Panc1 (cell line): ENCODE measurements around the gene NR2C2. TPM values are rescaled to one million over a fixed set of nuclear protein-coding genes. Genes with fewer than 3 reads are reported as not detected.
A peak's percentile ranks its signal among the peaks of the same experiment; 100 is the strongest.

Experiments
- ATAC-seq: fragments of 200-7000 bp; cut with Tn5 transposase; 2 replicates; pipeline ENCODE4 v1.9.1; 2020; ENCODE audit warnings: mild to moderate bottlenecking, moderate library complexity
- BruUV-seq: library from RNA; stranded (reverse); fragments of 400-500 nt; replicated peaks from 2 replicates; lab custom pipeline; 2021; lab: Mats Ljungman, UMichigan
- CTCF ChIA-PET: fragments of 300-600 bp; sonication (Branson Sonifier 250); formaldehyde crosslinking; loops from one replicate; lab custom pipeline; 2022; ENCODE audit warnings: antibody characterized with exemption; lab: Charles Lee
- POLR2A ChIA-PET: fragments of 300-600 bp; sonication (Branson Sonifier 250); formaldehyde crosslinking; loops from one replicate; lab custom pipeline; 2022; ENCODE audit warnings: antibody characterized with exemption; lab: Charles Lee
- DNase-seq: peaks from one replicate; pipeline ENCODE4 v3.0.0-alpha.2; 2010; ENCODE audit warnings: low read depth, low spot score
- H3K27ac ChIP-seq: 2 replicates; pipeline ENCODE4 v1.5.1; 2011; ENCODE audit warnings: mild to moderate bottlenecking, low read length, inconsistent platforms
- H3K27me3 ChIP-seq: fragments of 200-500 bp; sonication (Bioruptor generic); 2 replicates; pipeline ENCODE4 v1.6.0; 2014; ENCODE audit warnings: low read length, inconsistent platforms; ENCODE audit not compliant: control insufficient read depth, insufficient read depth
- H3K36me3 ChIP-seq: fragments of 200-500 bp; sonication (Bioruptor generic); 2 replicates; pipeline ENCODE4 v1.5.1; 2014; ENCODE audit warnings: inconsistent platforms, mild to moderate bottlenecking, low read length, moderate library complexity; ENCODE audit not compliant: control insufficient read depth, insufficient read depth
- H3K4me1 ChIP-seq: 2 replicates; pipeline ENCODE4 v1.5.1; 2011; ENCODE audit warnings: inconsistent platforms, mild to moderate bottlenecking, low read length, moderate library complexity; ENCODE audit not compliant: control insufficient read depth, insufficient read depth
- H3K4me3 ChIP-seq, 2 experiments: 2 replicates each; pipeline ENCODE4 v1.5.1; 2011 to 2012; ENCODE audit warnings: low read depth in 2 of 2, low read length in 2 of 2, mild to moderate bottlenecking in 2 of 2, inconsistent platforms in 1 of 2, moderate library complexity in 1 of 2
- H3K9me3 ChIP-seq: fragments of 200-500 bp; sonication (Bioruptor generic); 2 replicates; pipeline ENCODE4 v1.5.1; 2014; ENCODE audit warnings: low read depth, mild to moderate bottlenecking, inconsistent platforms, low read length, moderate library complexity; ENCODE audit not compliant: control insufficient read depth, insufficient read depth
- CTCF ChIP-seq: fragments of 450-650 bp; IDR thresholded peaks from 2 replicates; pipeline ENCODE4 v1.5.1; 2017; ENCODE audit warnings: mild to moderate bottlenecking
- POLR2AphosphoS5 ChIP-seq: IDR thresholded peaks from 2 replicates; pipeline ENCODE4 v1.6.1; 2012; ENCODE audit warnings: mild to moderate bottlenecking, low read depth, low read length, moderate library complexity
- REST ChIP-seq, 2 experiments: IDR thresholded peaks; 2 replicates each; pipeline ENCODE4 v1.6.1; 2011 to 2012; ENCODE audit warnings: low read depth in 2 of 2, control low read depth in 1 of 2, low read length in 1 of 2, mild to moderate bottlenecking in 1 of 2, moderate library complexity in 1 of 2; ENCODE audit not compliant: insufficient read depth in 1 of 2
- SIN3A ChIP-seq: IDR thresholded peaks from 2 replicates; pipeline ENCODE4 v1.6.1; 2012; ENCODE audit warnings: low read depth, mild to moderate bottlenecking, low read length, moderate library complexity, borderline replicate concordance; ENCODE audit not compliant: insufficient read depth
- TCF7L2 ChIP-seq: IDR thresholded peaks from 2 replicates; pipeline ENCODE4 v1.6.1; 2011; ENCODE audit warnings: mild to moderate bottlenecking, low read depth, low read length, inconsistent platforms
- in situ Hi-C: cut with HindIII; loops from 2 replicates; pipeline ENCODE4 v1.10.0; 2016; ENCODE audit warnings: low sequenced_read_pairs, low pct_unique_long_range_greater_than_20kb
- intact Hi-C: fragments of 100-400 bp; cut with micrococcal nuclease; formaldehyde crosslinking; loops from one replicate; pipeline ENCODE4 v1.10.0; 2022; ENCODE audit not compliant: unreplicated experiment
- total RNA-seq: library from RNA; stranded (reverse); gene quantifications from one replicate; pipeline ENCODE4 v1.2.1, GENCODE V29; 2021; ENCODE audit not compliant: unreplicated experiment

The NR2C2 gene
- total RNA-seq, 1 experiment from 2014 or later: 30.6 TPM

GRCh38 chr3:15042936-15043335 is 95.6 kb downstream of the NR2C2 start:
- BruUV-seq: TSS peak; percentile 12
- ATAC-seq (no peak), DNase-seq (no peak)
- Histone ChIP-seq H3K4me1 (no peaks in the 10 kb centered on the region), H3K27me3 (no peaks in the 10 kb centered on the region), H3K27ac (no peak overlapping the region), H3K9me3 (no peaks in the 10 kb centered on the region), H3K36me3 (peaks cover 13% of the 10 kb centered on the region), H3K4me3 (no peak overlapping the region)
- POLR2A ChIA-PET: no interaction called here
- CTCF ChIA-PET: no interaction called here
- in situ Hi-C loops (no loop called here), intact Hi-C loops (no loop called here)
- no peak for TF ChIP-seq REST (IDR thresholded peaks at IDR 0.05; ENCODE audit: insufficient read depth in 1 of 2, low read depth in 2 of 2, low read length in 1 of 2)
- no peak for TF ChIP-seq POLR2AphosphoS5
- TF ChIP-seq CTCF: no peak
- no peak for TF ChIP-seq TCF7L2
- no peak for TF ChIP-seq SIN3A

GRCh38 chr3:15043408-15044171 is 96.2 kb downstream of the NR2C2 start:
- TF ChIP-seq POLR2AphosphoS5 (no peak), REST (IDR thresholded peaks at IDR 0.05; ENCODE audit: insufficient read depth in 1 of 2, low read depth in 2 of 2, low read length in 1 of 2) (no peak), SIN3A (no peak), CTCF (no peak), TCF7L2 (no peak)
- ATAC-seq (no peak), DNase-seq (no peak)
- no peaks in the 10 kb centered on the region for H3K9me3 ChIP-seq
- no peak overlapping the region for H3K27ac ChIP-seq
- CTCF ChIA-PET: no interaction called here
- in situ Hi-C loops: no loop called here
- H3K36me3 ChIP-seq: peaks cover 18% of the 10 kb centered on the region
- H3K27me3 ChIP-seq: no peaks in the 10 kb centered on the region
- no peak overlapping the region for H3K4me3 ChIP-seq
- no peaks in the 10 kb centered on the region for H3K4me1 ChIP-seq
- BruUV-seq: no TSS peak
- POLR2A ChIA-PET: interaction anchor here (0.5 kb wide), 1 partner anchor 89 kb away, joined by 5 read pairs; no protein-coding TSS in a partner anchor
- intact Hi-C loops: no loop called here
